Transverse colon (tissue), 3 donors: ENCODE data around the gene GATA3.

Experiments
- CTCF ChIP-seq, 5 experiments: fragments of 200-600 bp in 3 of 5; fragments of 450-650 bp in 2 of 5; sonication (generic) in 3 of 5; IDR thresholded peaks; 1 replicate in 2 of 5; 2 replicates in 3 of 5; pipeline ENCODE4 v1.5.1; 2016 to 2017; ENCODE audit warnings: antibody characterized with exemption in 5 of 5, inconsistent platforms in 3 of 5, mild to moderate bottlenecking in 2 of 5, moderate library complexity in 1 of 5
- EP300 ChIP-seq: sonication (generic); formaldehyde crosslinking; IDR thresholded peaks from one replicate; pipeline ENCODE4 v1.6.1; 2017; ENCODE audit warnings: antibody characterized with exemption, low read depth
- POLR2A ChIP-seq: fragments of 450-650 bp; IDR thresholded peaks from one replicate; pipeline ENCODE4 v1.6.1; 2016; ENCODE audit warnings: antibody characterized with exemption, mild to moderate bottlenecking, moderate library complexity

- no peak for TF ChIP-seq CTCF (IDR thresholded peaks at IDR 0.05)
- no peak for TF ChIP-seq EP300
- TF ChIP-seq POLR2A: no peak
Measured at GRCh38 chr10:8113616-8114015, 59.1 kb downstream of the GATA3 start.
